GM19455 (cell line): ENCODE data around the gene TEX44.

Experiments used
- ATAC-seq: cut with Tn5 transposase; IDR thresholded peaks from one replicate; pipeline ENCODE4 v1.9.1; 2021; ENCODE audit not compliant: unreplicated experiment

Gene TEX44

DNA sequence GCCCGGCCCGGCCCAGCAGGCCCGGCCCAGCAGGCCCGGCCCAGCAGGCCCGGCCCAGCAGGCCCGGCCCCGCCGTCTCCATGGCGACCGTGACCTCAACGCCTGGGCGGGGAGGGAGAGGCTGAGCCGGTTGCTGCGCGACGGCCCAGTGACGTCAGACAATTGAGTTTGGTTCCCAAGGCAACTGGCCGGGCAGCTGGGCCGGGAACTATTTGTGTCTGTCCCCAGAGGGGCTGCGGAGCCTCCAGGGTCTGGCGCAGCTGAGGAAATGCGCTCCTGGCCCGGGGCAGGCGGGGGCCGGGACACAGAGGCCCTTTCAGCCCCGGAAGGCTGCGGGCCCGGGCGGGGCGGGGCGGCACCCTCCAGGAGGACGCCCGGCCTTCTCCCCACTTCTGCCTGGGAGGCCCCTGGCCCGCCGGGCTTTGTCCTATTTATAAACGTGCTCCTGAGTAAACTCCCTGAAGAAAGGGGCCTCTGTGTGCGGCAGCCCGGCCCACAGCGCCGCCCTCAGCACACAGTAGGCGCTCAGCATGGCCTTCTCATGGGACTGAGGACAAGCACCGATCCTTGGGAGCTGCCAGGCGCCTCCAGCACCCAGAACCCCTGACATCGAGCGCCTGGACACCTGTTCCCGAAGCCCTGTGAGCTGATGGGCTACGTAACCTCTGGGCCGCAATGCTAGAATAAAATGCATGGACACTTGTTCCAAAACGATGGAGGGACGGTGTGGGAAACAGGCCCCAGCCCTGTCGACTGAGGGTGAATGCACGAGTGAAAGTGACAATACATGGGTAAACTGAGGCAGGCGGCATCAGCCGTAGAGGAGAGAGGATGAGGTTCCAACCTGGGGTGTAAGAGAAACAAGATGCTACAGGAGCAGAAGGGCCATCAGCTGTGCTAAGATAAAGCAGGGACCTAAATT, 12.3 kb downstream of the TEX44 start:
- peak; percentile 88 for ATAC-seq

DNA sequence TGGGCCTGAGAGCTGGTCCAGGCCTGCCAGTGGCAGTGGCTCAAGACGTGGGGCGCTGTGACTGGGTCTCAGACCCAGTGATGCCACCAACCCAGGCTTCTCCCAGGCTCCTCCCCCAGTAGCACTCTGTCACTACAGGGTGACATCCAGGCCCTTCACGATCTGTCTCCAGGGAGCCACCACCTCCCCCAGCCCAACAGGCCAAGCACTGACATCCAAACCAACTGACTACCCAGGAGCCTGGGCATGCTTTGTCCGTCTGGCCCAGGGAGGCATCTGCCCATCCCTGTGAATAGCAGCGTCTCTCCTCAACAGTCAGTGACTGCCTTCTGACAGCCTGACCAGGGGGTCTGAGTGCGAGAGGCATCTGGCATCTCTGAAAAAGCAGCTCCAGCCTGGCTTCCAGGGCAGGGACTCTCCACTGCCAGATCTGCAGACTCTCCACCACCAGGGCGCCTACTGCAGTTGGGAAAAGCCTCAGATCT, 13.0 kb downstream of the TEX44 start:
- ATAC-seq, result no peak

DNA sequence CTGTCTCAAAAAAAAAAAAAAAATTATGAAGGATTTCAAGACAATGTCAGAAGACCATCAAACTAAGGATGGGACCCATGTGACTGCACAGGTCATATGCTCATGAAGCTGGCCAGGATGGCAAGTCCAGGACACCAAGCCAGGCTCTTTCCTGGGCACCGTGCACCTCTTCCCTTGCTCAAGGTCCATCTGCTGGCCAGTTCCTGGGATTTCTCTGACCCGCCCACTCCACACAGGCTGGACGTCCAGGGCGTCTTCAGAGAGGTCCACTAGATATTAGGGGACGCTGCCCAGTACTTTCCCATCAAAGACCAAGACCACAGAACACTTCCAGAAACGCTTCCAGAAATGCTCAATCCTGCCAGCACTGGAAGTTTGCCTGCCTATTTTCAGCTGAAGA, 14.3 kb downstream of the TEX44 start:
- no peak for ATAC-seq

DNA sequence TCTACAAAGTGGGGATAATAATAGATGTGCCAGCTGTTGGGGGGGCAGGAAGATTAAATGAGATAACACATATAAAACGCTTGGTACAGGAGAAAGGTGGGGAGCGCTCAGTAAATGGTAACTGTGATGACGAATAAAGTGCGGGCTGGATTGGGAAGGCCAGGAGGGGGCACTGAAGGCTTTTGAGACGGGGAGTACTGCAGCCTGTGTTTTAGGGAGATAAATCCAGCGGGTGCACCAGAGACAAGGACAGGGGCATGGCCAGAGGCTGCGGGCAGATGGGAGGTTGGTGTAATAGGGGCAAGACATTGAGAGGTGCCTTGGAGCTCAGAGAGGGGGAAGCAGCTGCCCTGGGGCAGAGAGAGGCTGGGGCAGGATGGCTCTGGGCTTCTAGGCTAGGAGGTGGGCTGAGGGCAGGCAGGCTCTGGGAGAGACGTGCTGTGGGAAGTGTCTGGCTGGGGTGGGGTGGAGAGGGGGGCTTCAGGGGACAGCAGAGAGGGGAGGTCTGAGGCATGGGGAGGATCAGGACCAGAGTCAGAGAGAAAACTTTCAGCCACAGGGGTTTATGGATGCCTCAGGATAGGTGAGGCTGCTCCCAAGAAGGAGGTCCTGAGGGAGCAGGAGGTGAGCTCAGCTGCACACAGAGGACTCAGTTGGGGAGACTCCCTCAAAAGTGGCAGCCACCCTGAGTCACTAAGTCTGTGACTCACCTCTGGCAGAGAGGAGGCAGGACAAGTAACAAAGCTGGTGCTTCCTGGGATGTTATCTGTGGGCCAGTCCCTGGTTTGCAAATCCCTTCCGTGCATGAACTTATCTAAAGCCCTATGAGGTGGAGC, 18.8 kb downstream of the TEX44 start:
- ATAC-seq, result no peak

DNA sequence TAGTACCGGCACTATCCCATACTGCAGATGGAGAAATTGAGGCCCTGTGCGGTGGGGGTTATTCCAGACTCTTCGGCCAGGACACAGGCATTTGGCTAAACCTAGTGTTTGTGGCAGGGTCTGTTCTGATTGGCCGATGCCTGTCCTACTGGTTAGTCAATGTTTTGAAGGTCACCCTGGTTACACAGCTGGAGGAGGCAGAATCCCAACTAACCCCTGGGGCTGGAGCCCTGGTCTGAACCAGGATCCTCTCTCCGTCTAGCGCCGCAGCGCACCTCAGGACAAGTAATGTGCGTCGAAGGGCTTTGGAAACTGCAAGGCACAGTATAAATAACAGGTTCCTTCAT, 19.4 kb downstream of the TEX44 start:
- no peak for ATAC-seq

DNA sequence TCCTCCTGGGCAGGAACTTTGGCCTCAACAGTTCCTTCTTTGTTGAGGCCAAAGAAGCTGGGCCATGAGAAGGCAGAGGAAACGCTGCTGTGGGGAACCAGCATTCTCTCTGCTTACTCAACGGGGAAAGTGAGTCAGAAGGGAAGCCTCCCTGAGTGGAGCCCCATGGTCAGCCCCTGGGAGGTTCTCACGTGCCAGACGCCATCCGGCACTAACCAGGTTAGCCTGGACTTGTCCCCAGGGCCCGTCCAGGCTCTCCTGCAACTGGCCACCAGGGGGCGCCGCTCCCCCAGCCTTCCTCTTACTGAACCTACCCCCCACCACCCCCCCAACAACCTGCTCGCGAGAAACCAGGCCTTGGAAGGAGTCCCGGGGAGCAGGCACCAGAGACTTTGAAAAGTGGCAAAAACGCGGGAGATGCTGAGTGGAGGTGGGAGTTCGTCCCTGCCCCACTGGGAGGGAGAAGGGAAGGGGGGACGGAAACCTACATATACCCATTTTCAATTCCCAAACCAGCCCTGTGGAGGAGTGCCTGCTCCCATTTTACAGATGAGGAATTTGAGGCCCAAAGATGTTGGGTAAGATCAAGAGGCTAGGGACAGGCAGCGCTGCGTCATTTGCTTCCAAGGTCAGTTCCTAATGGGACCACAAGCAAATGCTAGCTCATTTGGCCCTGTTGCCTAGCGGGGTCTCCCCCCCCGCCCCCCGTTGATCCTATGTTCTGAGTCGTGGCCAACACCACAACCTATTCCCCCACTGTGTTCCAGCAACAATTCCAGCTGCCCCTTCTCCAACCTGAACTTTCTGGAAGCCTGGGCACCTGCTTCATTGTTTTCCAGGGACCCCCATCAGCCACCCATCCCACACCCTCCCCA, 20.0 kb downstream of the TEX44 start:
- ATAC-seq, result peak; percentile 42

DNA sequence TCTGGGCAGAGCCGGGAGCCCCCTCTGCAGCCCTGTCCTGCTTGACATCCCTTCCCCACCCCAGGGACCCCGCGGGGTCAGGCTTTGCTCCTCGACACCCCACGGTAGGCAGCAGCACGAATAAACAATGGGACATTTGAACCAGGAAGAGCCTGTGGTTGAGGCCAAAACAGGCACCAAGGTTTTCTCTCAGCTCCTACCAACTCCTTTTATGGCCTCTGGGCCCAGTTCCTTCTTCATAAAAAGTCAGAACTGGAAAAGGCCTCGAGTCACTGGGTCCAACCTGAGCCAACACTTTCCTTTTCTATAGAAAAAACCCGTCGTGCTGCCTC, 20.6 kb downstream of the TEX44 start:
- ATAC-seq, result peak; percentile 9

DNA sequence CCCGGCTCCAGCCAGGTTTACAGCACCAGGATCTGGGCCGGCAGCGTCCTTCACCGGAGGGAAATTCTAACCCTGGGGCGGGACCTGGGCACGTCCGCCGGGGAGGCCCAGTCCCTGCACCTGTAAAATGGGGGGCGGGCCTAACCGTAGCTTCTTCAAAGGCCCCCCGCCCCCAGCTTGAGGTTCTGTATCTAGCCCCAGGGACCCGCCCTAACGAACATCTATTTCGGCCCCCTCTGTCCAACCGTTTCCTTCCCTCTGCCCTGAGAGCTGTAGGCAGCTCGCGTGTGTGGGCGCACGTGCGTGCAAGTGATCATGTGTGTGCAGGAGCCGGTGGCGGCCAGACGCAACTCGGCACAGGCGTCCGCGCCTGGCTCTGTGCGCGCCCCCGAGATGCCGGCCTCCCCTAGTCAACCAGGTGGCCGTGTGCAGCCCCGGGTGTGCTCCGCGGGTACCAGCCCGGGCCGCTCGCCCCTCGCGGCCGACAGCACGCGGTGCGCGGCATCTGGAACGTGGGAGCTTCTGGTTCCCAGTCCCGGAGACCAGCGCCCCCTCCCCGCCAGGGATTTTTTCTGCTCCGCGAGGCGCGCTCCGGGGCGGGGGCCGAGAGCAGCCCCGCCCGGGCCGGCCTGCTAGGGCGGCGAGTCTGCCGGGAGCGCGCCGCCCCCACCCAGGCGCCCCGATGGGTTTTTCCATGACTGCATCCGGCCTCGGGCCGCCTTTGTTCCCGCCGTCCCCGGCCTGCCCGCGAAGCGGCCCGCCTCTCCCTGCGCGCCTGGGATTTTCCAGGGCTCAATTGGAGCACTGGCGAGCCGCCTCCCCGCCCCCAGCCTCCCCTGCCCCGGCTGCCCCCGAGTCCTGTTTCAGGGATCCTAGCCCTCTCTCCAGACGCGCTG, 21.2 kb downstream of the TEX44 start:
- peak; percentile 72 for ATAC-seq

DNA sequence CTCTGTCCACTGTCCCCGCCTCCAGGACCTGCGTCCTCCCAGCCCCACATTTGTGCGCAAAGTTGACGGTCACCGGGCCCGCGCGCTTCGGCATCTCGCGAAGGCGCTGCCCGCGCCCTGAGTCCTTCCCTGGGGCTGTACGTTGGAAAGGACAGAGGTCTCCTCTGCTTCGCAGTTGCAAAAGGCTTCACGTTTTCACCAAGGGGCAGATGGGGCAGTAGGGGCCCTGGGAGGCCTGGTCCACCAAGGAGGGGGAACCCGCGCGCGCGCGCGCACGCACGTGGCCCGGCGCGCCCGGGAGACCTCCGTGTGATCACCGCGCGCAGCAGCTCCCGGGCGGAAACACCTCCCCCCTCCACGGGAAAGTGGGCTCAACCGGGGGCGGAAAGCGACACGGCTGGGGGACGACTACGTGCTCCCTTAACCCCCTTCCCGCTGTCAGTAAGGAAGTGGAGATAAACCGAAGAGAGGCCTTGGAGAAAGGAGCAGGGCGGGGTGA, 21.9 kb downstream of the TEX44 start:
- ATAC-seq, result no peak

DNA sequence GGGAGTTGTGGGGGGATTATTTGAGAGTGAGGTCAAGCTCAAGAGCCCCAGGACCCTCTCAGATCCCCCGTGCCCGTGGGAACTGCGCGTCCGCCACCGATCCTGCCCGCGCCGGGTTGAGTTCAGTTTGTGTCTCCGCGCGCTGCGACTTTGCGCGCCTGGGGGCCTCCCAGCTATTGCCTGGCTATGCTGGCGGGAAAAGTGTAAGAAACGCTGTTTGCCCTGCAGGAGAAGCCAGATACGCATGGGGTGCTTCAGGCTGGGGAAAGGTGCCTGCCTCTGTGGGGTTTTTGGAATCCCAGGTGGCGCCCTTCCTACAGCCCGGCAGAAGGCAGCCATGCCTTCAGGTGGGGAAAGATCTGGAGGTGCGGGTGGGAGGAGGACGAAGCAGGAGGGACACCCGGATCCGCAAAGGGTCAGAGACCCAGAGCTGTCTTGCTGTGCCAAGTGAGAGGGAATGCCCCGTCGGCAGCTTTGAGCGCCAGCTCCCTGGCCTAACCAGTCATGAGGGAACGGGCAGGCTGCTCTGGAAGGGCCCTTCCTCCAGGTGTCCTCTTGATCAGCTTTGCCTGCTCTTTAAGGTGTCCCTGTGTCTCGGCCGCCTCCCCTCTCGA, 22.5 kb downstream of the TEX44 start:
- no peak for ATAC-seq

DNA sequence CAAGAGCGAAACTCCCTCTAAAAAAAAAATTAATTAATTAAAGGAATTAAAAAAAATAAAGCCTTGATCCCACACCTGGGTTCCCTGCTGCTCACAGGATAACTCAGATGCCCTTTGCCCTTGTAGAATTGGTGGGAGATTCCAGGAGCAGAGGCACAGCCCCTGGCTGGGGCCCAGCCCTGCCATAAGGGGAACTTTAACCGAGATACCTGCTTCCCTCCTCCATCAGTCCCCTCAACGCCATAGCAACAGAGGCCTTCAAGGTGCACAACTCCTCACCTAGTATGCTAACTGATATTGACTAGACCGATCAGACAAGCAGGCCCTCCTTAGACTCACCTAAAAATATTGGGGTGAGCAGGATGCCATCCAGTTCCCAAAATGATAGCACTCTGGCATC, 23.6 kb downstream of the TEX44 start:
- no peak for ATAC-seq

DNA sequence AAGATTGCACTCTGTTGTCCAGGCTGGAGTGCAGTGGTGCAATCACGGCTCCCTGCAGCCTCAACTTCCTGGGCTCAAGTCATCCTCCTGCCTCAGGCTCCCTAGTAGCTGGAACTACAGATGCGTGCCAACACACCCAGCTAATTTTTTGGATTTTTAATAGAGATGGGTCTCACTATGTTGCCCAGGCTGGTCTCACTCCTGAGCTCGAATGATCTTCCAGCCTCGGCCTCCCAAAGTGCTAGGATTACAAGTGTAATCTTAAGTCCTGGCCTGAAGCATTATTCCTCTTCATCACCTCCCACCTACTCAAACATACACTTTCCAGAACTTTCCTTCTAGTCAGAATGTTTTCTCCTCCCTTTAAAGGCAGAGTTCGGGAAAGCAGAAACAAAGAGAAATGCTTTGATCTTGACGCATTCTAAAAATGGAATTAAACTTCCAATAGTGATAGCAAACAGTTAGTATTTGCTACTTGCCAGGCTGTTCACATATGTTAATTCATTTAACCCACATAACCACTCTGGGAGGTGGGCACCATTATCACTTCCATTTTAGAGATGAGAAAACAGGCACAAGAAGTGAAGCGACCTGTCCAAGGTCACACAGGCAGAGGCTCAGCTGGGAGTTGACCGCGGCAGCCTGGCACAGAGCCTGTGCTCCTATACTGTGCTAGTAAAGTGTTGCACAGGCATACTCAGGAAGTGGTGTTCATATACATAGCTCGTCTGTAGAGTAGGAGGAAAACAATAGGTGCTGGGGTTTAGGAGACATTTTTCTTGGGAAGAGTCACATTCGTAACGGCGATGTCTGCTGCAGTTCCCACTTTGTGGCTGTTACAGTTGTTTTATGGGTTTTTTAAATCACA, 24.6 kb downstream of the TEX44 start:
- ATAC-seq, result no peak

DNA sequence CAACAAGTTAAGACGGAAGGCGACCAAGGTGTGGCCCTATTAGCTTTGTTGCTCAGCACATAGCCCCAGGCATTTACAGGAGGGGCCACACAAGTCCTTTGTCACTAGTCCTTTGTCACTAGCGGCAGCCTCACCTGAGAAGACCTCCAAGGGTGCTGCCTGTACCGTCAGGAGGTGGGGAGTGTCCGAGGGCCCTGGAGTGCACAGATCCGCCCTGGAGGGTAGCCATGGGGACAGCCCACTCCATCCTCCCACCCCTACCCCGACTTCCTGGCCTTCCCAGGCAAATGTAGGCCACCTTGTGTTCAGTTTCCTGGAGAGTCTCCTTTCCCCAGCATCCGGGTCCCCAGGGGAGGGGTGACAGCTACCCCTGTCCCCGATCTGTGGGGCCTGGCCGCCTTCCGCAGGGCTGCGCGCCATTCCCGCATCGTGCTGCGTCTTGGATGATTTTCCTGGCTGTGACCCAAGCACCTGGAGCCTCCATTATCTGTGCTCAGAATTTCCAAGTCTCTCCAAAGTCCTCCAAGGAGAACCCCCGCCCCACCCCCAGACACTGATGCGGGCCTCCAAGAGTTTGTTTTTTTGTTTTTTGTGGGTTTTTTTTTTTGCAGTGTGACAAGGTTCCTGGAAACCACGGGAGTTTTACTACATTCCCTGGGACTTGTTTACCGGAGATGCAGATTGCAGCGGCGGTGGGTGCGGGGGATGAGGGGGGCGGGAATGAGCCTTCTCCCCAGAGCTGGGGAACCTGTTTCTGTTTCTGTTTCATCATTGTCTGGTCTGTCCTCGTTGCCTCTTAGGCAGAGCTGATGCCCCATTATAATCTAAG, 28.6 kb downstream of the TEX44 start:
- no peak for ATAC-seq

DNA sequence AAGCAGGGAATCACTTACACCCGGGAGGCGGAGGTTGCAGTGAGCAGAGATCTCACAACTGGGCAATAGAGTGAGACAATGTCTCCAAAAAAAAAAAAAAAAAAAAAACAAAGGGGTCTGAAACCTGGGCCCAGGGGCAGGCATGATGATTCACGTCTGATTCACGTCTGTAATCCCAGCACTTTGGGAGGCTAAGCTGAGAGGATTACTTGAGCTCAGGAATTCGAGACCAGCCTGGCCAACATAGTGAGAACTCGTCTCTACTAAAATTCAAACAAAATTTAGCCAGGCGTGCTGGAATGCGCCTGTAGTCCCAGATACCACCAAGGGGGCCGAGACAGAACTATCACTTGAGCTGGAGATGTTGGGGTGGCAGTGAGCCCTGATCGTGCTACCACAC, 30.3 kb downstream of the TEX44 start:
- ATAC-seq, result no peak

DNA sequence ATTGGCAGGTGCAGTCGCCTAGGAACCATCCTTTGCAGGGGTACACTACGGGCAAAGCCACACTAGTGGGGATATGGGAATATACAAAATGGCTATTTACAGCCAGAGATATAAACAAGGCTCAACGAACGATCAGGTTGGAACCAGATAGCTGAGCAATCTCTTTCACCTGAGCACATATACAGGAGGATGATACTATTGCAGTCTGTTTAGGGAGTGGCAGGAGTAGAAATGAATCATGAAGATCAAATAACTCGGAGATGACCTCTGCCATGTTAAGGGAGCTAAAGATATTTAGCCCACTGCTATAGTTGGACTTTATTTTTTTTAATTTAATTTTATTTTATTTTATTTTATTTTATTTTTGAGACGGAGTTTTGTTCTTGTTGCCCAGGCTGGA, 33.8 kb downstream of the TEX44 start:
- no peak for ATAC-seq

DNA sequence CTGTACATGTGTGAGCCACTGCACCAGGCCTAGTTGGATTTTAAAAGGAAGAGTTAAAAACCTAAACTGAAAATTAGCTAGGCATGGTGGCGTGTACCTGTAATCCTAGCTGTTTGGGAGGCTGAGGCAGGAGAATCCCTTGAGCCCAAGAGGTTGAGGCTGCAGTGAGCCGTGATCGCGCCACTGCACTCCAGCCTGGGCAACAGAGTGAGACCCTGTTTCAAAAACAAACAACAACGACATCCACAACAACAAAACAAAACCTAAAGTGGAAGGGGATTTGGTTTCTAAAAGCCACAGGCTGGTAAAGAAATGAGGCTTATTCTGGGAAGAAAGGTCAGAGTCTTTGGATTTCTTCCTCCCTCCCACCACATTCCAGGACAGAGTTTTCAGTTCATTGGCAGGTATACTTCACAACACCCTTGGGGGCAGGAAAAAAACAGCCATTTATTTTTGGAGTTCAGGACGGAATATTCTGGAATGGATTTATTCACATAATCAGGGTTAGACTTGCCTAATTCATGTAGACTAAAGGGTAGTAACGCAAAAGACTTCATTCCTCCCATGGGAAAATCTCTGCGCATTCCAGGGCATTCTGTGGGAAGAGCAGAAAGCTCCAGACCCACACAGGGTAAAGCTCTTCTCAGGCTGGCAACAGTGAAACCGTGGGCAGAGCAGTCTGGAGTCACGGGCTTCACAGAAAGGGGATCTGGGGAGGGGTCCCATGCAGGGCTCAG, 34.9 kb downstream of the TEX44 start:
- no peak for ATAC-seq

DNA sequence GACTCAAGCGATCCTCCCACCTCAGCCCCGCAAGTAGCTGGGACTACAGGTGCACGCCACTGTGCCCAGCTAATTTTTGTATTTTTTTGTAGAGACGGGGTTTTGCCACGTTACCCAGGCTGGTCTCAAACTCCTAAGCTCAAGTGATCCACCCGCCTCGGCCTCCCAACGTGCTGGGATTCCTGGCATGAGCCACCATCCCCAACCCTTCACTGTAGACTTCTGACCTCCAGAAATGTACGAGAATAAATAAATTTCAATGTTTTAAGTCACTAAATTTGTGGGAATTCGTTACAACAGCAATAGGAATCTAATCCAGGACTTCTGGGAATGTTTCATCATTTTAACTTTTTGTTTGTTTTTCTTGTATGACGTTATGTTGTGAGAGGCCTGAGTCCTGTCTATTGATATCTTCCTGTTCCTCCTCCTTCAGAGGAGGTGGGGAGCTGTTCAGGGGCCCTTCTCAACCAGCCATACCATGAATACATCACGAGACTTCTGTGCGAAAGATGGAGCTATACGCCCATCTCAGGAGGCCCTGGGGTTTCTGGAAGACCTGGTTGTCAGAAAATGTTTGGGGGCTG, 40.0 kb downstream of the TEX44 start:
- ATAC-seq, result no peak
